C4-2B (cell line): ENCODE results near the gene NFKB2.

Experiments used
- ZFX ChIP-seq: fragments of 450-650 bp; IDR thresholded peaks from 2 replicates; pipeline ENCODE4 v1.6.1; 2017
- TF ChIP-seq, protein P1 (sequence below): fragments of 450-650 bp; conservative IDR thresholded peaks from 2 replicates; pipeline ENCODE4 v1.5.1; 2017; ENCODE audit warnings: mild to moderate bottlenecking

DNA sequence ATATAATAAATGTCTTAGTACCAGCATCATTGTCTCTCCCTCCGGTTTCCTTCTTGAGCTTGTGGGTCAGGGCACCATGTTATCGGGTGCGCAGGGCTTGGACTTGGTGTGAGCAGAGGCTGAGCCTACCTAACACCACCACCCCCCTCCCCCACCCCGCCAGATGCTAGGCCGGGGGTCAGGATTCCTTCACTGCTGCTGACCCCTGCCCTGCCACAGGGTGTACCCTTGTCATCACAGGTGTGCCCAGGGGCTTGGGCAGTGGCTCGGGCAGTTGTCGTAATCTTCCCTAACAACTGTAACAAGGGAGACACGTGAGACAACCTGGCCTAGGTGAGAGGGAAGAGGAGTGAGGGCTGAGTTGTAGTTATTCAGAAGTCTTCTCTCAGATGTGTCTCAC lies 12.6 kb upstream of the NFKB2 start:
- TF ChIP-seq, protein P1, sequence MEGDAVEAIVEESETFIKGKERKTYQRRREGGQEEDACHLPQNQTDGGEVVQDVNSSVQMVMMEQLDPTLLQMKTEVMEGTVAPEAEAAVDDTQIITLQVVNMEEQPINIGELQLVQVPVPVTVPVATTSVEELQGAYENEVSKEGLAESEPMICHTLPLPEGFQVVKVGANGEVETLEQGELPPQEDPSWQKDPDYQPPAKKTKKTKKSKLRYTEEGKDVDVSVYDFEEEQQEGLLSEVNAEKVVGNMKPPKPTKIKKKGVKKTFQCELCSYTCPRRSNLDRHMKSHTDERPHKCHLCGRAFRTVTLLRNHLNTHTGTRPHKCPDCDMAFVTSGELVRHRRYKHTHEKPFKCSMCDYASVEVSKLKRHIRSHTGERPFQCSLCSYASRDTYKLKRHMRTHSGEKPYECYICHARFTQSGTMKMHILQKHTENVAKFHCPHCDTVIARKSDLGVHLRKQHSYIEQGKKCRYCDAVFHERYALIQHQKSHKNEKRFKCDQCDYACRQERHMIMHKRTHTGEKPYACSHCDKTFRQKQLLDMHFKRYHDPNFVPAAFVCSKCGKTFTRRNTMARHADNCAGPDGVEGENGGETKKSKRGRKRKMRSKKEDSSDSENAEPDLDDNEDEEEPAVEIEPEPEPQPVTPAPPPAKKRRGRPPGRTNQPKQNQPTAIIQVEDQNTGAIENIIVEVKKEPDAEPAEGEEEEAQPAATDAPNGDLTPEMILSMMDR: no peak
- TF ChIP-seq ZFX: no peak
